ENCODE measurements around the gene PLP1. TPM values are rescaled to one million over a fixed set of nuclear protein-coding genes. Genes with fewer than 3 reads are reported as not detected.

PLP1 gene
- polyA plus RNA-seq, 1 of the 3 experiments (the other 2 are of a cell fraction) = 0.90 TPM

DNA sequence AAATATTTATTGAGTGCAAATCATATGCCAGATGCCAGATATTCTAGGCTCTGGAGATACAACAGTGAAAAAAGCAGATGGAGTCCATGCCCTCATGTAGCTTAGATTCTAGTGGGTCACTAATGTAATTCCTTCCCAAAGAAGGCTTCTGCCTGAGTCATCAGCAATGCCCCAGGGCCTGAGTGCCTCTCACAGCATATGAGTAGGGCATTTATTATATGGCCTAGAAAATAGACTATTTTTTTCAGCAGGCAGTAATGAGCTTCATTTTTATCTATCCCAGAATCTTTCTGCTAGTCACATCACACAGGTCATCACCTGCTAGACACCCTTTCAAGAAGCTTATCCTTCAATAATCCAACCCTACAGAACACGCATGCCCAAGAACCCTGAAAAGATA is 43.6 kb upstream of the PLP1 start (continued):
- TF ChIP-seq EP300 (IDR thresholded peaks at IDR 0.05; ENCODE audit: borderline replicate concordance in 1 of 2, low read depth in 1 of 2, low read length in 1 of 2) (no peak), NRF1 (IDR thresholded peaks at IDR 0.05; ENCODE audit: low read depth, low read length) (no peak)

DNA sequence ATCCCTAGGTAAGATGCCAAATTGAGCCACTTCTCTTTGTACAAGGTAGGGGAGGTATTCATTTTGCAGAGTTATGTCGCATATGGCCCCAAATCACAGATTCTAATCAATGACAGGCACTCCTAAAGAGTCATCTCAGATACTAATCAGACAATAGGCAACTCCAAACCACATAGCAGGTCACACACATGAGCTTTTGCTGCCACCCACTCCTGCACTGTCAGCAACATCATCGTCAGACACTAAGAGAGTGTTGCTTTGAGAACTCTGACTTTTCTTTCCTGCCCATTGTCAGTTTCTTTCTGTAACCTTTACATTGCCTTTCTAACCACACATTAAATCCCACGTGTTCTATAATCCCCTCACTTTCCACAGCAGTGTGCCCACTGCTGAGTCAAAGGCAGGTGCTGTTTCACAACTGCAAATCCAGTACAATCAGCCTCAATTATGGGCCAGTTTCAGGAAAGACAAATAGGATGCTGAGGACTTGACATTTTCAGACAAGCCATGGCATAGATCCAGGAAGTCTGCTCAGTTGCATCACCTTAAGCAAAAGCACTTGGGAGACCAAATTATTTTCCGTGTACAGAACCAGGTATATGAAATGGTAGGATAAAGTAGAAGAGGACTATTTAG is 42.4 kb upstream of the PLP1 start:
- ChIA-PET POLR2A (interaction anchor here (0.8 kb wide), 1 partner anchor 10 kb away, joined by 3 read pairs; no protein-coding TSS in a partner anchor), CTCF (no interaction called here)
- no peaks in the 10 kb centered on the region for H3K36me3 ChIP-seq (replicated peaks in 1 of 2; ENCODE audit: control insufficient read depth in 1 of 2, insufficient read depth in 2 of 2, low read length in 1 of 2)
- no peaks in the 10 kb centered on the region; the same call in 1 of the 2 replicates for H3K27me3 ChIP-seq (ENCODE audit: insufficient read depth)
- no peak overlapping the region for H3K9ac ChIP-seq
- no peak overlapping the region; the same call in 1 of the 2 replicates for H3K4me2 ChIP-seq
- WGBS (ENCODE audit: low lambda C conversion rate) = 19% methylated on average over 4 of the region's 4 CpGs
- H3K79me2 ChIP-seq (ENCODE audit: insufficient read depth) = no peaks in the 10 kb centered on the region
- no peak overlapping the region for H2AFZ ChIP-seq (ENCODE audit: low read depth)
- H3K9me2 ChIP-seq = no peaks in the 10 kb centered on the region
- H3K4me1 ChIP-seq (ENCODE audit: control insufficient read depth in 1 of 2, insufficient read depth in 2 of 2, low read depth in 1 of 2, low read length in 1 of 2) = peaks cover 0 to 4% of the 10 kb centered on the region in 2 experiments; a peak in 1 of 4 replicates
- H4K20me1 ChIP-seq (ENCODE audit: insufficient read depth) = no peaks in the 10 kb centered on the region
- no peak overlapping the region for H3K4me3 ChIP-seq (ENCODE audit: low read depth in 2 of 2, low read length in 1 of 2)
- no peak for DNase-seq
- TF ChIP-seq RXRA (IDR thresholded peaks at IDR 0.05; ENCODE audit: borderline replicate concordance, low read depth) (no peak), SIN3A (IDR thresholded peaks at IDR 0.05; ENCODE audit: borderline replicate concordance, low read depth, low read length) (no peak), NRF1 (IDR thresholded peaks at IDR 0.05; ENCODE audit: low read depth, low read length) (no peak), ELF1 (IDR thresholded peaks at IDR 0.05) (no peak), RFX5 (IDR thresholded peaks at IDR 0.05; ENCODE audit: low read length) (no peak), GATA2 (CRISPR knock-in tag; IDR thresholded peaks at IDR 0.05) (no peak), RCOR1 (IDR thresholded peaks at IDR 0.05; ENCODE audit: low read length) (no peak), EZH2phosphoT487 (IDR thresholded peaks at IDR 0.05; ENCODE audit: borderline replicate concordance, low read depth) (no peak), TAF1 (IDR thresholded peaks at IDR 0.05; ENCODE audit: borderline replicate concordance, low read depth, low read length) (no peak), TCF12 (IDR thresholded peaks at IDR 0.05) (no peak)
- TF ChIP-seq, protein P1, sequence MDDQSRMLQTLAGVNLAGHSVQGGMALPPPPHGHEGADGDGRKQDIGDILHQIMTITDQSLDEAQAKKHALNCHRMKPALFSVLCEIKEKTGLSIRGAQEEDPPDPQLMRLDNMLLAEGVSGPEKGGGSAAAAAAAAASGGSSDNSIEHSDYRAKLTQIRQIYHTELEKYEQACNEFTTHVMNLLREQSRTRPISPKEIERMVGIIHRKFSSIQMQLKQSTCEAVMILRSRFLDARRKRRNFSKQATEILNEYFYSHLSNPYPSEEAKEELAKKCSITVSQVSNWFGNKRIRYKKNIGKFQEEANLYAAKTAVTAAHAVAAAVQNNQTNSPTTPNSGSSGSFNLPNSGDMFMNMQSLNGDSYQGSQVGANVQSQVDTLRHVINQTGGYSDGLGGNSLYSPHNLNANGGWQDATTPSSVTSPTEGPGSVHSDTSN (IDR thresholded peaks at IDR 0.05) = no peak
- TF ChIP-seq, protein P2, sequence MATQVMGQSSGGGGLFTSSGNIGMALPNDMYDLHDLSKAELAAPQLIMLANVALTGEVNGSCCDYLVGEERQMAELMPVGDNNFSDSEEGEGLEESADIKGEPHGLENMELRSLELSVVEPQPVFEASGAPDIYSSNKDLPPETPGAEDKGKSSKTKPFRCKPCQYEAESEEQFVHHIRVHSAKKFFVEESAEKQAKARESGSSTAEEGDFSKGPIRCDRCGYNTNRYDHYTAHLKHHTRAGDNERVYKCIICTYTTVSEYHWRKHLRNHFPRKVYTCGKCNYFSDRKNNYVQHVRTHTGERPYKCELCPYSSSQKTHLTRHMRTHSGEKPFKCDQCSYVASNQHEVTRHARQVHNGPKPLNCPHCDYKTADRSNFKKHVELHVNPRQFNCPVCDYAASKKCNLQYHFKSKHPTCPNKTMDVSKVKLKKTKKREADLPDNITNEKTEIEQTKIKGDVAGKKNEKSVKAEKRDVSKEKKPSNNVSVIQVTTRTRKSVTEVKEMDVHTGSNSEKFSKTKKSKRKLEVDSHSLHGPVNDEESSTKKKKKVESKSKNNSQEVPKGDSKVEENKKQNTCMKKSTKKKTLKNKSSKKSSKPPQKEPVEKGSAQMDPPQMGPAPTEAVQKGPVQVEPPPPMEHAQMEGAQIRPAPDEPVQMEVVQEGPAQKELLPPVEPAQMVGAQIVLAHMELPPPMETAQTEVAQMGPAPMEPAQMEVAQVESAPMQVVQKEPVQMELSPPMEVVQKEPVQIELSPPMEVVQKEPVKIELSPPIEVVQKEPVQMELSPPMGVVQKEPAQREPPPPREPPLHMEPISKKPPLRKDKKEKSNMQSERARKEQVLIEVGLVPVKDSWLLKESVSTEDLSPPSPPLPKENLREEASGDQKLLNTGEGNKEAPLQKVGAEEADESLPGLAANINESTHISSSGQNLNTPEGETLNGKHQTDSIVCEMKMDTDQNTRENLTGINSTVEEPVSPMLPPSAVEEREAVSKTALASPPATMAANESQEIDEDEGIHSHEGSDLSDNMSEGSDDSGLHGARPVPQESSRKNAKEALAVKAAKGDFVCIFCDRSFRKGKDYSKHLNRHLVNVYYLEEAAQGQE (IDR thresholded peaks at IDR 0.05; ENCODE audit: low read depth, low read length) = no peak
- TF ChIP-seq, protein P3, sequence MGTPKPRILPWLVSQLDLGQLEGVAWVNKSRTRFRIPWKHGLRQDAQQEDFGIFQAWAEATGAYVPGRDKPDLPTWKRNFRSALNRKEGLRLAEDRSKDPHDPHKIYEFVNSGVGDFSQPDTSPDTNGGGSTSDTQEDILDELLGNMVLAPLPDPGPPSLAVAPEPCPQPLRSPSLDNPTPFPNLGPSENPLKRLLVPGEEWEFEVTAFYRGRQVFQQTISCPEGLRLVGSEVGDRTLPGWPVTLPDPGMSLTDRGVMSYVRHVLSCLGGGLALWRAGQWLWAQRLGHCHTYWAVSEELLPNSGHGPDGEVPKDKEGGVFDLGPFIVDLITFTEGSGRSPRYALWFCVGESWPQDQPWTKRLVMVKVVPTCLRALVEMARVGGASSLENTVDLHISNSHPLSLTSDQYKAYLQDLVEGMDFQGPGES (IDR thresholded peaks at IDR 0.05; ENCODE audit: low read depth, low read length) = no peak
- TF ChIP-seq, protein P4, sequence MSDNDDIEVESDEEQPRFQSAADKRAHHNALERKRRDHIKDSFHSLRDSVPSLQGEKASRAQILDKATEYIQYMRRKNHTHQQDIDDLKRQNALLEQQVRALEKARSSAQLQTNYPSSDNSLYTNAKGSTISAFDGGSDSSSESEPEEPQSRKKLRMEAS (IDR thresholded peaks at IDR 0.05; ENCODE audit: low read depth) = no peak
- H3K9me3 ChIP-seq = no peaks in the 10 kb centered on the region
- H3K27ac ChIP-seq (ENCODE audit: low read depth in 2 of 2, low read length in 1 of 2) = no peak overlapping the region
- H3F3A ChIP-seq (replicated peaks; ENCODE audit: insufficient read depth) = no peaks in the 10 kb centered on the region
